D721Med (cell line): Measurements from ENCODE around the gene TUBG1.
"Not testable (repeated sequence)": the region's sequence is repeated elsewhere in the genome, so short reads cannot be mapped to it uniquely, and the experiment has no call there.

Source experiments
- DNase-seq: peaks from one replicate; pipeline ENCODE4 v3.0.0; 2011; ENCODE audit warnings: low spot score; ENCODE audit not compliant: insufficient read length
- FAIRE-seq: peaks from 2 replicates; lab custom pipeline; 2011; peaks lifted over from hg19 to GRCh38; lab: Jason Lieb, UNC
- TF ChIP-seq, protein P1 (sequence below): IDR thresholded peaks from 2 replicates; pipeline ENCODE4 v1.5.1; 2012; ENCODE audit warnings: mild to moderate bottlenecking, control low read depth; ENCODE audit not compliant: insufficient read depth; ENCODE audit errors: missing control alignments

TUBG1 gene

DNA sequence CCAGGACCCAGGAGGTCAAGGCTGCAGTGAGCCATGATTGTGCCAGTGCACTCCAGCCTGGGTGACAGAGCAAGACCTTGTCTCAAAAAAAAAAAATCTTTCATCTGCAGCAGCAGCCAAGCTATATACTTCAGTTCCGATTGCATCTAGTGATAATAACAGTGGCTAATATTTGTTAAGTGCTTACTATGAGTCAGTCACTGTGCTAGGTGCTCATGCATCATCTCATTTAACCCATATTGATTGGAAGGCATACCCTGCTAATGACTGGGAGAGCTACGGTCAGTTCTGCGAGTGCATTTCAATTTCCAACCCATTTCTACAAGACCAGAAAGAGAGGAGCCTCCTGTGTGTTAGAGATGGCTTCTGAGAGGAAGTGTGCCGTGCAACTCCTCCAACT, 41.9 kb downstream of the TUBG1 start:
- no peak for FAIRE-seq
- TF ChIP-seq, protein P1, sequence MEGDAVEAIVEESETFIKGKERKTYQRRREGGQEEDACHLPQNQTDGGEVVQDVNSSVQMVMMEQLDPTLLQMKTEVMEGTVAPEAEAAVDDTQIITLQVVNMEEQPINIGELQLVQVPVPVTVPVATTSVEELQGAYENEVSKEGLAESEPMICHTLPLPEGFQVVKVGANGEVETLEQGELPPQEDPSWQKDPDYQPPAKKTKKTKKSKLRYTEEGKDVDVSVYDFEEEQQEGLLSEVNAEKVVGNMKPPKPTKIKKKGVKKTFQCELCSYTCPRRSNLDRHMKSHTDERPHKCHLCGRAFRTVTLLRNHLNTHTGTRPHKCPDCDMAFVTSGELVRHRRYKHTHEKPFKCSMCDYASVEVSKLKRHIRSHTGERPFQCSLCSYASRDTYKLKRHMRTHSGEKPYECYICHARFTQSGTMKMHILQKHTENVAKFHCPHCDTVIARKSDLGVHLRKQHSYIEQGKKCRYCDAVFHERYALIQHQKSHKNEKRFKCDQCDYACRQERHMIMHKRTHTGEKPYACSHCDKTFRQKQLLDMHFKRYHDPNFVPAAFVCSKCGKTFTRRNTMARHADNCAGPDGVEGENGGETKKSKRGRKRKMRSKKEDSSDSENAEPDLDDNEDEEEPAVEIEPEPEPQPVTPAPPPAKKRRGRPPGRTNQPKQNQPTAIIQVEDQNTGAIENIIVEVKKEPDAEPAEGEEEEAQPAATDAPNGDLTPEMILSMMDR = no peak
- DNase-seq = no peak

DNA sequence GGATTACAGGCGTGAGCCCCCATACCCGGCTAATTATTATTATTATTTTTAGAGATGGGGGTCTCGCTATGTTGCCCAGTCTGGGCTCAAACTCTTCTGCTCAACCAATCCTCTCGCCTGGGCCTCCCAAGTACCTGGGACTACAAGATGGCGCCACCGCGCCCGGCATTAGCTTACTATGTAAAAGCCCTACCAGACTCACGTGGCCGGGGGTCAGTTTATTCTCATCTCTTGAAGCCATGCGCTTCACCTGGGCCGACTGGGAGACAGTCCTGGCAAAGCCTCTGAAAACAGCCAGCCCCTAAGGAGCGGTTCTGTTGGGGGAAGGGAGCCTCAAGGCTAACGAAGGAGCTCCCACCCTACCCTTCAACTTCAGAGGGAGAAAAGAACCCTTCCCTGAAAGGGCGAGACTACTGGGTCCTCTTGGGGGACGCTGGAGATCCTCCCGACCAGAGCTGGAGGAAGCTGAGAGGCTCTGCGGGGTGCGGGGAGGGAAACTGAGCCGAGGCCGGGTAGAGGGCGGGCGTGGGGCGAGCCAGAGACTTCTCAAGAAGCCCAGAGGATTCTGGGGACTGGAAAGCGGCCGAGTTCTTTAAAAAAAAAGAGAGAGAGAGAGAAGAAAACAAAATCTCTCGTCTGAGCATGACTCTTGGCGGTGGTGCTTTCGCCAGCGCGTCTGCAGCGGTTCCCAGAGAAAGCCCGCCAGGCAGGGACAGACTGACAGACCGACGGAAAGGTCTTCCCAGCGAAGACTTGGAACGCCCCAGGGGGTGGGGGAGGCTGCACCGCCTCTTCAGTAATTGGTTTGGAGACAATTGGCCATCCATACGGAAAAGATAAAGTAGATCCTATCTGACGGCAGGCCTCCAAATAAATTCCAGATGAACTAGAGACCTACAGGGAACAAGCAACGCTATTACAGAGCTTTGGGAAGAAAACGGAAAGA, 44.0 kb downstream of the TUBG1 start:
- DNase-seq (no peak), FAIRE-seq (no peak)
- TF ChIP-seq, protein P1 = no peak

DNA sequence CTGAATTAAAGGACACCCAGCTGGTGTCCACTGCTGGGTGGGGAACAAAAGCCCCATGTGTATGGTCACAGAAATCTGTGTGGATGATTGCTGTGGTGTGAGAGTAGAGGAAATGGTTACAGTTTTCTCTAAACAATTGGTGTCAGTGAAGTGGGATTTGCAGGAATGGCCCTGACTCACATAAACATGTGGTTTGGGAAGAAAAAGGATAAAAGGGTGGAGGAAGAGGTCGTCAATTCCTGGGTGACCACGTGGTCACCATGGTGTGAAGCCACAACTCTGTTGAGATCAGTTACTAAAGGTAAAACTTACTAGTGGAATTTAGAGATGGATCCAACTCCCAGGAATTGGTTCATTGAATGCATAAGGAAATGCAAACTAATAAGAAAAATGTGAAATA, 46.0 kb downstream of the TUBG1 start:
- TF ChIP-seq, protein P1 = no peak
- DNase-seq = no peak
- FAIRE-seq = no peak

DNA sequence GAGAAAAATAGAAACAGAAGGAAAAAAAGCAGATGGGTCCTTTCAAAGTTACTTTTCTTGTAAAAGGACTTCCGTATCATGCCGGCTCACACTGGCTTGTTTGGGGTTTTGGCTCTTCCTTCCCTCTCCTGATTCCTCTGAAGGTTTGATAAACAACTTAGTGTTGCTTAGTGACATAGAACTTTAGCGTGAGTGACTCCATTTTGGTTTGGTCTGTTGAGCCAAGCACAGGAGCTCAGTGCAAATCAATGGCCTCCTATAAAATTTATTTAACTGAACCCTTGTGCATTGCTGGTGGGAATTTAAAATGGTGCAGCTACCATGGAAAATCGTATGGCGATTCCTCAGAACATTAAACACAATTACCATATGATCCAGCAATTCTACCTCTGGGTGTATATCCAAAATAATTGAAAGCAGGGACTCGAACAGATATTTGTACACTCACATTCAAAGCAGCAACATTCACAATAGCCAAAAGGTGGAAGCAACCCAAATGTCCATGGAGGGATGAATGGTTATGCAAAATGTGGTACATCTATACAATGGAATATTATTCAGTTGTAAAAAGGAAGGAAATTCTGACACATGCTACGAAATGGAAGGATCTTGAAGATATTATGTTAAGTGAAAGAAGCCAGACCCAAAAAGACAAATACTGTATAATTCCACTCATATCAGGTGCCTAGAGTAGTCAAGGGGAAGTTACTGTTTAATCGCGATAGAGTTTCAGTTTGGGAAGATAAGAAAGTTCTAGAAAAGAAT, 48.5 kb downstream of the TUBG1 start:
- TF ChIP-seq, protein P1 = no peak
- FAIRE-seq (no peak), DNase-seq (no peak)

DNA sequence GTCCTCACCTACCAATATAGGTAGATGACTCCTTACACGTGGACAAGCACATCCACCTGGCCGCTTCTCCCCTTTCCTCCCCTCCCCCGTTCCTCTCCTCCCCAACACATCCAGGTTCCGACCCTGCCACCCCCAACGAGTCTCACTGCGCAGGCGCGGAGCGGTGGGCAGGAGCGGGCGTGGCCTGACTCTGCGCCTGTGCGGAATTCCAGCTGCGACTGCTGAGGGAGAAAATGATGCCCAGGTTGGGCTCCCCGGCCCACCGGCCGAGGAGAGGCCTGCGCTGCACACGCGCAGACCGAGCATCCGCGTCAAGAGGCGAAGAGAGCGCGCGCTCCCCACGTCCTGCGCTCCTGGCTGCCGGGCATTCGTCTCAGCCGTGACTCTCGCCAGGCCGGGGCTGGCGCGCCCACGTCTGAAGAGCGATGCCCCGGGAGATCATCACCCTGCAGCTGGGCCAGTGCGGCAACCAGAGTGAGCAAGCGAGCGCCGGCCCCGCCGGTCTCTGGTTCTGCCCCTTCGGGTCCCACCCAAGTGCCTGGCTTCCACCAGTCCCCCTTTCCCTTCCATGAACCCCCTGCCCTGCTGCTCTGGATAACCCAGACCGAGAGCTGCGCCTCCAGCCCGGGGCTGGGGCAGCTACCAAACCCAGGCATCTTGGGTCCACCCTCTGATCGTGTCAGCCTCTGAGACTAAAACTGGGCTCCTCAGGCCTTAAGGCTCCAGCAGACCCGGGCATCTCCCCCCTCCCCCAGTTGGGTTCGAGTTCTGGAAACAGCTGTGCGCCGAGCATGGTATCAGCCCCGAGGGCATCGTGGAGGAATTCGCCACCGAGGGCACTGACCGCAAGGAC, 49.8 kb downstream of the TUBG1 start, which contains the start of gene TUBG2:
Gene TUBG2, plus strand, starts transcription at position 206 of the 853 bp plus-strand sequence. Its CDS starts 220 bp downstream, at position 426.
- TF ChIP-seq, protein P1 = no peak
- DNase-seq = peak; percentile 99
- FAIRE-seq = no peak

DNA sequence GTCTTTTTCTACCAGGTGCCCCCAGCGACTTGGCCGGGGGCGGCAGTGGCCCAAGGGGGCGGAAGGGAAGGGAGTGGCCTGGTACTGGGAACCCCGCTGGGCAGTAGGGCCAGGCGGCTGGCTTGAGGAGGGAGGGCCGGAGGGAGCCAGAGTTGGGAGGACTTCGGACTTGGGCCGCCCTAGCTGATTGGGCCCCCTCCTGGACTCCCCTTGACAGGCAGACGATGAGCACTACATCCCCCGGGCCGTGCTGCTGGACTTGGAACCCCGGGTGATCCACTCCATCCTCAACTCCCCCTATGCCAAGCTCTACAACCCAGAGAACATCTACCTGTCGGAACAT, 50.4 kb downstream of the TUBG1 start:
- not testable (repeated sequence) for DNase-seq, FAIRE-seq
